GM23248 (cell line): ENCODE data around the gene TM4SF4.

ENCODE experiments used
- EZH2 ChIP-seq: fragments of 200-600 bp; sonication (generic); IDR thresholded peaks from 2 replicates; pipeline ENCODE4 v1.6.1; 2018; ENCODE audit warnings: antibody characterized with exemption, mild to moderate bottlenecking; ENCODE audit not compliant: insufficient read depth, poor library complexity, severe bottlenecking
- EZH2phosphoT487 ChIP-seq: fragments of 200-600 bp; sonication (generic); IDR thresholded peaks from 2 replicates; pipeline ENCODE4 v1.6.1; 2018; ENCODE audit warnings: antibody characterized with exemption, moderate library complexity, mild to moderate bottlenecking, low read depth; ENCODE audit not compliant: insufficient read depth

DNA sequence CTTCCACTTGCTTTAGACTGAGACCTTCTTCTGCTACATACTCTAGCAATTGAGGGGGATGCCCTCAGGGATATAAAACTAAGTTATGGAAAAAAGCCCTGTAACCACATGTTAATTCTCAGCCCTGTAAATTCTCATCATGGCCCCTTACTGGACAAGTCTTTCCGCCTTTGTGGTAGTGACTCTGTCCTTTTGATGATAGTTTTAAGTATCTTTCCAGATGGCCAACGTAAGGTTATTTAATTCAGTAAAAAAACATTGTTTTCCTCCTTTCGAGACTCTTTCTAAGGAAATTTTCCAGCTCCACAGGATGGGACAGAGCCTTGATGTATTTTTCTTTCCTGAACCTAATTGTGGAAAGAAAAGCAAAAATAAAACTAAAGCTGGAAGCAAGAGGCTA is 25.3 kb upstream of the TM4SF4 start:
- TF ChIP-seq EZH2phosphoT487, result no peak
- no peak for TF ChIP-seq EZH2
